MCF 10A (cell line): ENCODE data around the gene TRDN. TPM values are rescaled to one million over a fixed set of nuclear protein-coding genes. Genes with fewer than 3 reads are reported as not detected.

ENCODE experiments used
- BruUV-seq: library from RNA; stranded (reverse); fragments of 400-500 nt; replicated peaks from 2 replicates; lab custom pipeline; 2021; lab: Mats Ljungman, UMichigan
- CTCF ChIA-PET: fragments of 300-600 bp; sonication (Branson Sonifier 250); formaldehyde crosslinking; extraction: SDS; loops from one replicate; lab custom pipeline; 2021; ENCODE audit warnings: antibody characterized with exemption, inconsistent platforms; lab: Yijun Ruan, JAX
- POLR2A ChIA-PET: fragments of 300-600, 350-650 bp; sonication (Branson Sonifier 250); formaldehyde crosslinking; extraction: SDS; loops from one replicate; lab custom pipeline; 2020; ENCODE audit warnings: antibody characterized with exemption, inconsistent platforms; lab: Yijun Ruan, JAX
- DNase-seq: peaks from one replicate; pipeline ENCODE4 v3.0.0-alpha.2; 2018; ENCODE audit not compliant: unreplicated experiment
- H3K27ac Mint-ChIP-seq: one replicate; pipeline ENCODE4 v1.8.0; 2022; ENCODE audit warnings: mild to moderate bottlenecking, low read depth, mixed read lengths; ENCODE audit not compliant: unreplicated experiment
- H3K27me3 Mint-ChIP-seq: one replicate; pipeline ENCODE4 v1.8.0; 2022; ENCODE audit warnings: mixed read lengths; ENCODE audit not compliant: insufficient read depth, unreplicated experiment
- H3K36me3 Mint-ChIP-seq: one replicate; pipeline ENCODE4 v1.8.0; 2022; ENCODE audit warnings: mild to moderate bottlenecking, moderate library complexity, mixed read lengths; ENCODE audit not compliant: insufficient read depth, unreplicated experiment
- H3K4me1 Mint-ChIP-seq: one replicate; pipeline ENCODE4 v1.8.0; 2022; ENCODE audit warnings: mixed read lengths; ENCODE audit not compliant: insufficient read depth, unreplicated experiment
- H3K4me3 Mint-ChIP-seq: one replicate; pipeline ENCODE4 v1.8.0; 2022; ENCODE audit warnings: mild to moderate bottlenecking, moderate library complexity, mixed read lengths; ENCODE audit not compliant: unreplicated experiment
- H3K9me3 Mint-ChIP-seq: one replicate; pipeline ENCODE4 v1.8.0; 2022; ENCODE audit warnings: mixed read lengths; ENCODE audit not compliant: unreplicated experiment
- CTCF ChIP-seq: fragments of 200-600 bp; IDR thresholded peaks from one replicate; pipeline ENCODE4 v1.8.0; 2022; ENCODE audit warnings: antibody characterized with exemption, mild to moderate bottlenecking; ENCODE audit not compliant: unreplicated experiment
- intact Hi-C: fragments of 100-400 bp; cut with micrococcal nuclease; formaldehyde crosslinking; loops from 2 replicates; pipeline ENCODE4 v1.14.1; 2022
- total RNA-seq: library from RNA; stranded (reverse); gene quantifications from 2 replicates; pipeline ENCODE4 v1.2.3, GENCODE V29; 2022

The TRDN gene
- total RNA-seq, 1 experiment from 2014 or later, result not detected

- intact Hi-C loops, result no loop called here
- Mint-ChIP-seq H3K9me3 (no peaks in the 10 kb centered on the region), H3K4me3 (no peak overlapping the region), H3K36me3 (no peaks in the 10 kb centered on the region), H3K27ac (no peak overlapping the region), H3K4me1 (no peaks in the 10 kb centered on the region), H3K27me3 (peaks cover 92% of the 10 kb centered on the region)
- ChIA-PET POLR2A (no interaction called here), CTCF (interaction anchor here (0.6 to 1.0 kb wide), 3 partner anchors 11 to 1567 kb away, joined by 3 to 5 read pairs (median 4); no protein-coding TSS in a partner anchor)
- no peak for TF ChIP-seq CTCF
- no TSS peak for BruUV-seq
- no peak for DNase-seq
Measured at GRCh38 chr6:123635144-123635543, 1.6 kb downstream of the TRDN start.

GRCh38 chr6:123632641-123633040, 4.1 kb downstream of the TRDN start:
- H3K27ac Mint-ChIP-seq, result no peak overlapping the region
- ChIA-PET POLR2A (interaction anchor here (0.9 kb wide), 1 partner anchor 11 kb away, joined by 3 read pairs; no protein-coding TSS in a partner anchor), CTCF (interaction anchor here (0.6 kb wide), 1 partner anchor 8 kb away, joined by 3 read pairs; no protein-coding TSS in a partner anchor)
- H3K4me3 Mint-ChIP-seq, result no peak overlapping the region
- no peaks in the 10 kb centered on the region for H3K4me1 Mint-ChIP-seq
- peaks cover 93% of the 10 kb centered on the region for H3K27me3 Mint-ChIP-seq
- no TSS peak for BruUV-seq
- no peak for DNase-seq
- no peaks in the 10 kb centered on the region for H3K9me3 Mint-ChIP-seq
- H3K36me3 Mint-ChIP-seq, result no peaks in the 10 kb centered on the region
- intact Hi-C loops, result no loop called here
- TF ChIP-seq CTCF, result no peak

GRCh38 chr6:123629258-123629941, 7.3 kb downstream of the TRDN start:
- DNase-seq, result no peak
- intact Hi-C loops, result no loop called here
- TF ChIP-seq CTCF, result no peak
- H3K36me3 Mint-ChIP-seq, result no peaks in the 10 kb centered on the region
- CTCF ChIA-PET, result interaction anchor here (1.0 kb wide), 1 partner anchor 85 kb away, joined by 3 read pairs; no protein-coding TSS in a partner anchor
- H3K9me3 Mint-ChIP-seq, result no peaks in the 10 kb centered on the region
- no peaks in the 10 kb centered on the region for H3K4me1 Mint-ChIP-seq
- peaks cover 93% of the 10 kb centered on the region for H3K27me3 Mint-ChIP-seq
- POLR2A ChIA-PET, result interaction anchor here (0.6 kb wide), 1 partner anchor 950 kb away, joined by 3 read pairs; no protein-coding TSS in a partner anchor
- H3K27ac Mint-ChIP-seq, result no peak overlapping the region
- no TSS peak for BruUV-seq
- no peak overlapping the region for H3K4me3 Mint-ChIP-seq

GRCh38 chr6:123625696-123626095, 11.1 kb downstream of the TRDN start:
- Mint-ChIP-seq H3K27me3 (peaks cover 93% of the 10 kb centered on the region), H3K4me3 (no peak overlapping the region), H3K4me1 (no peaks in the 10 kb centered on the region), H3K36me3 (no peaks in the 10 kb centered on the region), H3K27ac (no peak overlapping the region), H3K9me3 (no peaks in the 10 kb centered on the region)
- no TSS peak for BruUV-seq
- TF ChIP-seq CTCF, result no peak
- DNase-seq, result no peak
- intact Hi-C loops, result no loop called here
- ChIA-PET CTCF (no interaction called here), POLR2A (no interaction called here)
